Smooth muscle cell (in vitro differentiated cells): ENCODE data around the gene HAUS7. TPM values are rescaled to one million over a fixed set of nuclear protein-coding genes. Genes with fewer than 3 reads are reported as not detected.

ENCODE experiments used
- DNase-seq: peaks from one replicate; lab custom pipeline; 2025; ENCODE audit not compliant: unreplicated experiment; lab: John Stamatoyannopoulos, UW
- H2AFZ ChIP-seq: fragments of 200-600 bp; sonication (generic); 2 replicates; pipeline ENCODE4 v1.6.0; 2016; ENCODE audit warnings: antibody characterized with exemption, low read depth, mild to moderate bottlenecking
- H3F3A ChIP-seq: fragments of 200-600 bp; sonication (generic); 2 replicates; pipeline ENCODE4 v1.6.0; 2017; ENCODE audit warnings: antibody characterized with exemption, low read depth
- H3K27ac ChIP-seq: fragments of 200-600 bp; sonication (generic); 2 replicates; pipeline ENCODE4 v1.5.1; 2016; ENCODE audit warnings: low read depth, mild to moderate bottlenecking
- H3K27me3 ChIP-seq: fragments of 200-600 bp; sonication (generic); 2 replicates; pipeline ENCODE4 v1.6.1; 2016; ENCODE audit warnings: low read depth, mild to moderate bottlenecking
- H3K36me3 ChIP-seq: fragments of 200-600 bp; sonication (generic); 2 replicates; pipeline ENCODE4 v1.5.1; 2016; ENCODE audit warnings: low read depth
- H3K4me1 ChIP-seq: fragments of 200-600 bp; sonication (generic); 2 replicates; pipeline ENCODE4 v1.5.1; 2016; ENCODE audit warnings: low read depth
- H3K4me2 ChIP-seq: fragments of 200-600 bp; sonication (generic); 2 replicates; pipeline ENCODE4 v1.6.0; 2016; ENCODE audit warnings: mild to moderate bottlenecking
- H3K4me3 ChIP-seq: fragments of 200-600 bp; sonication (generic); 2 replicates; pipeline ENCODE4 v1.5.1; 2016; ENCODE audit warnings: mild to moderate bottlenecking
- H3K79me2 ChIP-seq: fragments of 200-600 bp; sonication (generic); 2 replicates; pipeline ENCODE4 v1.6.0; 2016; ENCODE audit warnings: low read depth, mild to moderate bottlenecking
- H3K9ac ChIP-seq: fragments of 200-600 bp; sonication (generic); 2 replicates; pipeline ENCODE4 v1.6.0; 2016; ENCODE audit warnings: low read depth
- H3K9me3 ChIP-seq: fragments of 200-600 bp; sonication (generic); replicated peaks from 2 replicates; pipeline ENCODE4 v1.5.1; 2016; ENCODE audit warnings: low read depth
- H4K20me1 ChIP-seq: fragments of 200-600 bp; sonication (generic); 2 replicates; pipeline ENCODE4 v1.6.0; 2016; ENCODE audit warnings: low read depth
- WGBS: methylation state at CpG from one replicate; pipeline ENCODE4 v1.1.7; 2016; ENCODE audit warnings: low lambda C conversion rate; 5-methylcytosine and 5-hydroxymethylcytosine counted together
- polyA plus RNA-seq: library from polyadenylated mRNA; unstranded; fragments of >200 nt; fragmentation: Nextera tagmentation; extraction: Ambion mirVana; gene quantifications from 2 replicates; pipeline ENCODE4 v1.2.1, GENCODE V29; 2016
- total RNA-seq: library from RNA; depleted of rRNA; stranded (reverse); fragments of >200 nt; gene quantifications from 2 replicates; pipeline ENCODE4 v1.2.3, GENCODE V29; 2014
- TF ChIP-seq, protein P1 (sequence below): fragments of 200-600 bp; sonication (generic); IDR thresholded peaks from 2 replicates; pipeline ENCODE4 v1.5.1; 2017; ENCODE audit warnings: borderline replicate concordance, mild to moderate bottlenecking, antibody characterized with exemption; ENCODE audit not compliant: insufficient read depth, poor library complexity, severe bottlenecking

Gene HAUS7
- total and polyA plus RNA-seq, 2 experiments from 2014 or later, result 18.5 to 27.4 TPM

DNA sequence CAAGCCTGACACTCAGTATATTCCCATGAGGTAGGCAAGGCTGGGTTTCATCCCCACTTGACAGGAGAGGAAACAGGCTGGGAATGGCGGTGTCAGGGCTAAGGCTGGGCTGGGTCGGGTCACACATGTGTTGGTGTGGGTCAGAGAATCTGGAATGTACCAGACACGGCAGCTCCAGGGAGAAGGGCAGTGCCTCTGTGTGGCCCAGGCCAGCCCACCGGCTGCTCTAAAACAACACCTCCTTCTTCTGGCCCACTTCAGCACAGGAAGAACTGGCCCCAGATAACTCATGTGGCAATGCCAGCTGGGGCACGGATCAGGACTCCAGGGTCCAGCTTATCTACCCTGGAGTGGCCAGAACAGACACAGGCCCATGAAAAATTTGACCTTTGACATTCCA, 6.3 kb downstream of the HAUS7 start:
- DNase-seq, result no peak
- Histone ChIP-seq H3K36me3 (no peaks in the 10 kb centered on the region), H3K79me2 (no peaks in the 10 kb centered on the region), H3K9ac (no peak overlapping the region), H2AFZ (no peak overlapping the region), H4K20me1 (no peaks in the 10 kb centered on the region), H3K27me3 (no peaks in the 10 kb centered on the region), H3K4me1 (no peaks in the 10 kb centered on the region), H3K9me3 (no peaks in the 10 kb centered on the region), H3F3A (no peaks in the 10 kb centered on the region), H3K27ac (no peak overlapping the region), H3K4me3 (no peak overlapping the region), H3K4me2 (no peak overlapping the region)
- WGBS, result 84% methylated on average over 5 of the region's 5 CpGs
- TF ChIP-seq, protein P1, sequence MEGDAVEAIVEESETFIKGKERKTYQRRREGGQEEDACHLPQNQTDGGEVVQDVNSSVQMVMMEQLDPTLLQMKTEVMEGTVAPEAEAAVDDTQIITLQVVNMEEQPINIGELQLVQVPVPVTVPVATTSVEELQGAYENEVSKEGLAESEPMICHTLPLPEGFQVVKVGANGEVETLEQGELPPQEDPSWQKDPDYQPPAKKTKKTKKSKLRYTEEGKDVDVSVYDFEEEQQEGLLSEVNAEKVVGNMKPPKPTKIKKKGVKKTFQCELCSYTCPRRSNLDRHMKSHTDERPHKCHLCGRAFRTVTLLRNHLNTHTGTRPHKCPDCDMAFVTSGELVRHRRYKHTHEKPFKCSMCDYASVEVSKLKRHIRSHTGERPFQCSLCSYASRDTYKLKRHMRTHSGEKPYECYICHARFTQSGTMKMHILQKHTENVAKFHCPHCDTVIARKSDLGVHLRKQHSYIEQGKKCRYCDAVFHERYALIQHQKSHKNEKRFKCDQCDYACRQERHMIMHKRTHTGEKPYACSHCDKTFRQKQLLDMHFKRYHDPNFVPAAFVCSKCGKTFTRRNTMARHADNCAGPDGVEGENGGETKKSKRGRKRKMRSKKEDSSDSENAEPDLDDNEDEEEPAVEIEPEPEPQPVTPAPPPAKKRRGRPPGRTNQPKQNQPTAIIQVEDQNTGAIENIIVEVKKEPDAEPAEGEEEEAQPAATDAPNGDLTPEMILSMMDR, result no peak

DNA sequence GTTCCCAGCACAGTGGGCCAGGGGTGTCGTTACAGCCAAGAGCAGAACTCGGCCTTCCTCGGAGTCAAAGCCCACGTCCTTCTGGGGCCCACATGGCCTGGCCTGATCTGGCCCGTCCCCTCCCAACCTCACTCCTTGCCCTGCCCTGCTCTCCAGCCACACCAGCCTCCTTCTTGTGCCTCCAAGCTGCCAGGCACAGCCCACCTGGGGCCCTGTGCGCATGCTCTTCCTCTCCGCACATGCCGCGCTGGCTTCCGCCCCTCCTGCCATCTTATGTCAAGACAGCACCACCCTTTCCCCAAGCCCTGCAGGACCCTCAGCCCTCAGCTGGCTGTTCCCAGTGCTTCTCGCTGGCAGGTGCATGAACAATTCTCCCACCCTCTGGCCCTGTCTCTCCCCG, 6.8 kb downstream of the HAUS7 start:
- TF ChIP-seq, protein P1, result no peak
- H3K36me3 ChIP-seq, result no peaks in the 10 kb centered on the region
- H3K9ac ChIP-seq, result no peak overlapping the region
- no peaks in the 10 kb centered on the region for H3K9me3 ChIP-seq
- no peak overlapping the region for H3K4me2 ChIP-seq
- no peaks in the 10 kb centered on the region for H3K27me3 ChIP-seq
- H3K4me1 ChIP-seq, result no peaks in the 10 kb centered on the region
- no peak for DNase-seq
- no peaks in the 10 kb centered on the region for H3K79me2 ChIP-seq
- H4K20me1 ChIP-seq, result no peaks in the 10 kb centered on the region
- no peaks in the 10 kb centered on the region for H3F3A ChIP-seq
- no peak overlapping the region for H3K4me3 ChIP-seq
- WGBS, result 79% methylated on average over 12 of the region's 12 CpGs
- no peak overlapping the region for H3K27ac ChIP-seq
- no peak overlapping the region for H2AFZ ChIP-seq

DNA sequence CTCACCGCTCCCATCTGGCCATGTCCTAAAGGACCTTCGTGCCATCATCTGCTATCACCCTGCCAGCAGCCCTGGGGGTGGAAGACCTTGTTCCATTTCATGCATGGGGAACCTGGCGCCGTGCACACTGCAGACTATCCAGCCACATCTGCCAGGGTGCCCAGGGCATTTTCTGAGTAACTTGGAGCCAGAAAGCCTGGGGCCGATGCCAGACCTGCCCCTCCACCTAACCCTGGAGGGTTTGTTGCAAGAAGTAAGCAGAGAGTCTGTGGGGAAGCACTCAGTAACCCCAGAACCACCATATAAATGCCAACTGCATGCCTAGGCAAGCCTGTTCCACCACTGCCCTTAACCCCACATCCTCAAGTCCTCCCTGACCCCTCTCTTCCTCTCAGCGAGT, 7.3 kb downstream of the HAUS7 start:
- Histone ChIP-seq H3K4me3 (no peak overlapping the region), H3K27ac (no peak overlapping the region), H3K79me2 (no peaks in the 10 kb centered on the region), H3K9me3 (no peaks in the 10 kb centered on the region), H3K4me1 (no peaks in the 10 kb centered on the region), H3K4me2 (no peak overlapping the region), H3F3A (no peaks in the 10 kb centered on the region), H3K9ac (no peak overlapping the region), H3K36me3 (no peaks in the 10 kb centered on the region), H3K27me3 (no peaks in the 10 kb centered on the region), H2AFZ (no peak overlapping the region), H4K20me1 (no peaks in the 10 kb centered on the region)
- DNase-seq, result no peak
- 84% methylated on average over 6 of the region's 6 CpGs for WGBS
- TF ChIP-seq, protein P1, result no peak

DNA sequence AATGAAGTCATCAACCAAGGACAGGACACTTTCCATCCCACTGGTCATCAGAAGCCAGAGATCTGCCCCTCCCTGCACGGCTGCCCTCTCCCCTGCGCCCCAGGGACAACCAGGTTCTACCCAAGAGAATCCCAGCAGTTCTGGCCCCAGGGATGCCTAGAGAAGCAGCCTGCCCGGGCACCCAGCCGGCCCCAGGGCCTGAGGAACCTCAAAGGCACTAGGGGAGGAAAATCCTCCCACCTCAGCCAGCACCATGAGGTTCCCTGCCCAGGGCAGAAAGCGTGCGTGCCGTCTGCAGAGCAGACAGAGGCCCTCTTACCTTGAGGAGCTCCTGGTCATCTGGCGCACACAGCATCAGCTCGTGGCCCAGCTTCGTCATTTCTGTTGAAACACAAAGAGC, 8.1 kb downstream of the HAUS7 start:
- Histone ChIP-seq H3K9ac (no peak overlapping the region), H4K20me1 (no peaks in the 10 kb centered on the region), H3K27ac (no peak overlapping the region), H3K4me1 (no peaks in the 10 kb centered on the region), H3K4me3 (no peak overlapping the region), H2AFZ (no peak overlapping the region), H3K27me3 (no peaks in the 10 kb centered on the region), H3K4me2 (no peak overlapping the region), H3K36me3 (no peaks in the 10 kb centered on the region), H3K9me3 (no peaks in the 10 kb centered on the region), H3K79me2 (no peaks in the 10 kb centered on the region), H3F3A (no peaks in the 10 kb centered on the region)
- TF ChIP-seq, protein P1, result no peak
- 89% methylated on average over 10 of the region's 10 CpGs for WGBS
- no peak for DNase-seq
